Measurements from ENCODE around the gene RAB11A. TPM values are rescaled to one million over a fixed set of nuclear protein-coding genes. Genes with fewer than 3 reads are reported as not detected.
A peak's percentile ranks its signal among the peaks of the same experiment; 100 is the strongest.

Gene RAB11A
- total RNA-seq, 4 donors from 2014 or later: 25.5 to 322 (median 134) TPM

DNA sequence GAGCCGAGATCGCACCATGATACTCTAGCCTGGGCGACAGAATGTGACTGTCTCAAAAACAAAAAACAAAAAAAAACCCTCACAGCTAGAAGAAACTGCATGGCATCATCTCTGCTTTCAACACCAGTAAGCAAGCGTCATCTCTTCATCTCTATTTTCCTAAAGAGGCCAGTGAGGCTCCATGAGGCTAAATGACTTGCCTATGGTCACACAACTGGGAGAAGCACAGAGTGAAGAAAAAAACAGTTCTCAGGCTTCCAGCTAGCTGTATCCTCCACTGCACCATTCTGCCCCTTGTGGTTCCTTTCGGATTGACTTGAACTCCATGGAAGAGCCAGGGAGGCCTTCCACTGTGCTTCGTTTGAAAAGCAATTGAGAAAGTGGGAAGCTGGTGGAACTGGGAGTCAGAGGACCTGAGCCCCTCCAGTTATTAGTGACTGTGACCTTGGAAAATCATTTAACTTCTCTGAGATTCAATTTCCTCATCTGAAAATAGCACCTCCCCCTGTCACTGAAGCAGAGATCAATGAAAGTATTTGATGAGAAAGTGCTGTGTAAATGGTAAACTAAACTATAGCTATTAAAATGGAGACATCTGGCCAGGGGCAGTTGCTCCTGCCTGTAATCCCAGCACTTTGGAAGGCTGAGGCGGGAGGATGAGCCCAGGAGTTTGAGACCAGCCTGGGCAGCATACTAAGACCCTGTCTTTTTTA is 45.1 kb upstream of the RAB11A start:
- no peak overlapping the region for H3K27ac ChIP-seq
- WGBS, 2 donors (ENCODE audit: low coverage in 1 of 2): 61 to 68% methylated on average over 6 to 7 of the region's 7 CpGs
- TF ChIP-seq CTCF (IDR thresholded peaks at IDR 0.05) (peak; percentile 53 to 67 (median 60)), POLR2AphosphoS5 (IDR thresholded peaks at IDR 0.05) (no peak)

GRCh38 chr15:65824941-65825544 is 44.2 kb upstream of the RAB11A start:
- H3K4me1 ChIP-seq: peaks cover 0 to 19% (median 6%) of the 10 kb centered on the region in 4 donors
- H3K27ac ChIP-seq: no peak overlapping the region
- intact Hi-C loops (cut with DNase I; ENCODE audit: low total_unique reads) (no loop called here), in situ Hi-C loops (cut with MboI; ENCODE audit: low pct_ligation_motif_present in 1 of 4, low pct_unique_long_range_greater_than_20kb in 1 of 4, low sequenced_read_pairs in 3 of 4) (no loop called here)
- no peak for TF ChIP-seq CTCF (IDR thresholded peaks at IDR 0.05)
- no peak for TF ChIP-seq POLR2AphosphoS5 (IDR thresholded peaks at IDR 0.05)
- TF ChIP-seq EP300 (IDR thresholded peaks at IDR 0.05; ENCODE audit: low read depth): no peak
- TF ChIP-seq POLR2A (IDR thresholded peaks at IDR 0.05): no peak
- no peak overlapping the region for H3K4me3 ChIP-seq
- H3K9me3 ChIP-seq: no peaks in the 10 kb centered on the region
- WGBS, 2 donors (ENCODE audit: low coverage in 1 of 2): 69 to 73% methylated on average over 5 of the region's 5 CpGs
- no peaks in the 10 kb centered on the region for H3K27me3 ChIP-seq
- no peaks in the 10 kb centered on the region for H3K36me3 ChIP-seq
- no peak for DNase-seq

More for the DNA sequence above, 45.1 kb upstream of the RAB11A start:
- H3K4me3 ChIP-seq: no peak overlapping the region
- DNase-seq: peak; percentile 58
- H3K4me1 ChIP-seq: peaks cover 0 to 19% (median 2%) of the 10 kb centered on the region in 4 donors
- no peaks in the 10 kb centered on the region for H3K9me3 ChIP-seq
- H3K36me3 ChIP-seq: no peaks in the 10 kb centered on the region
- in situ Hi-C loops (cut with MboI; ENCODE audit: low pct_ligation_motif_present in 1 of 4, low pct_unique_long_range_greater_than_20kb in 1 of 4, low sequenced_read_pairs in 3 of 4): no loop called here
- intact Hi-C loops (cut with DNase I; ENCODE audit: low total_unique reads): no loop called here
- no peaks in the 10 kb centered on the region for H3K27me3 ChIP-seq

- Histone ChIP-seq H3K4me1 (peaks cover 0 to 29% (median 14%) of the 10 kb centered on the region in 4 donors), H3K36me3 (no peaks in the 10 kb centered on the region), H3K27me3 (no peaks in the 10 kb centered on the region), H3K9me3 (no peaks in the 10 kb centered on the region), H3K27ac (no peak overlapping the region), H3K4me3 (no peak overlapping the region)
- 68 to 89% methylated on average over 3 of the region's 3 CpGs for WGBS, 2 donors (ENCODE audit: low coverage in 1 of 2)
- TF ChIP-seq EP300 (IDR thresholded peaks at IDR 0.05; ENCODE audit: low read depth) (no peak), CTCF (IDR thresholded peaks at IDR 0.05) (no peak), POLR2A (IDR thresholded peaks at IDR 0.05) (no peak), POLR2AphosphoS5 (IDR thresholded peaks at IDR 0.05) (no peak)
- intact Hi-C loops (cut with DNase I; ENCODE audit: low total_unique reads) (no loop called here), in situ Hi-C loops (cut with MboI; ENCODE audit: low pct_ligation_motif_present in 1 of 4, low pct_unique_long_range_greater_than_20kb in 1 of 4, low sequenced_read_pairs in 3 of 4) (no loop called here)
- no peak for DNase-seq
Observed at GRCh38 chr15:65827065-65827464, 42.2 kb upstream of the RAB11A start.

- Histone ChIP-seq H3K4me1 (peaks cover 6 to 40% (median 28%) of the 10 kb centered on the region in 4 donors), H3K27me3 (no peaks in the 10 kb centered on the region), H3K9me3 (no peaks in the 10 kb centered on the region), H3K36me3 (no peaks in the 10 kb centered on the region), H3K4me3 (no peak overlapping the region), H3K27ac (peak overlapping the region in 3 of 4 donors; percentile 9 to 26 (median 15))
- intact Hi-C loops (cut with DNase I; ENCODE audit: low total_unique reads): no loop called here
- WGBS, 2 donors (ENCODE audit: low coverage in 1 of 2): 81 to 87% methylated on average over 2 of the region's 2 CpGs
- in situ Hi-C loops (cut with MboI; ENCODE audit: low pct_ligation_motif_present in 1 of 4, low pct_unique_long_range_greater_than_20kb in 1 of 4, low sequenced_read_pairs in 3 of 4): no loop called here
- TF ChIP-seq EP300 (IDR thresholded peaks at IDR 0.05; ENCODE audit: low read depth) (no peak), POLR2AphosphoS5 (IDR thresholded peaks at IDR 0.05) (no peak), POLR2A (IDR thresholded peaks at IDR 0.05) (no peak), CTCF (IDR thresholded peaks at IDR 0.05) (no peak)
- DNase-seq: no peak
Observed at GRCh38 chr15:65828585-65828984, 40.7 kb upstream of the RAB11A start.

All from transverse colon (tissue), 4 donors.